Astrocyte (in vitro differentiated cells and primary cell): Measurements from ENCODE around the gene ATP11A.

ENCODE experiments used
- EZH2 ChIP-seq: IDR thresholded peaks from 2 replicates; pipeline ENCODE4 v1.6.1; 2012; ENCODE audit warnings: mild to moderate bottlenecking, low read length, inconsistent platforms; ENCODE audit not compliant: insufficient read depth
- TF ChIP-seq, protein P1 (sequence below): IDR thresholded peaks from 2 replicates; pipeline ENCODE4 v1.5.1; 2011; ENCODE audit warnings: low read depth, mild to moderate bottlenecking, inconsistent platforms, low read length, moderate library complexity; ENCODE audit not compliant: insufficient read depth

DNA sequence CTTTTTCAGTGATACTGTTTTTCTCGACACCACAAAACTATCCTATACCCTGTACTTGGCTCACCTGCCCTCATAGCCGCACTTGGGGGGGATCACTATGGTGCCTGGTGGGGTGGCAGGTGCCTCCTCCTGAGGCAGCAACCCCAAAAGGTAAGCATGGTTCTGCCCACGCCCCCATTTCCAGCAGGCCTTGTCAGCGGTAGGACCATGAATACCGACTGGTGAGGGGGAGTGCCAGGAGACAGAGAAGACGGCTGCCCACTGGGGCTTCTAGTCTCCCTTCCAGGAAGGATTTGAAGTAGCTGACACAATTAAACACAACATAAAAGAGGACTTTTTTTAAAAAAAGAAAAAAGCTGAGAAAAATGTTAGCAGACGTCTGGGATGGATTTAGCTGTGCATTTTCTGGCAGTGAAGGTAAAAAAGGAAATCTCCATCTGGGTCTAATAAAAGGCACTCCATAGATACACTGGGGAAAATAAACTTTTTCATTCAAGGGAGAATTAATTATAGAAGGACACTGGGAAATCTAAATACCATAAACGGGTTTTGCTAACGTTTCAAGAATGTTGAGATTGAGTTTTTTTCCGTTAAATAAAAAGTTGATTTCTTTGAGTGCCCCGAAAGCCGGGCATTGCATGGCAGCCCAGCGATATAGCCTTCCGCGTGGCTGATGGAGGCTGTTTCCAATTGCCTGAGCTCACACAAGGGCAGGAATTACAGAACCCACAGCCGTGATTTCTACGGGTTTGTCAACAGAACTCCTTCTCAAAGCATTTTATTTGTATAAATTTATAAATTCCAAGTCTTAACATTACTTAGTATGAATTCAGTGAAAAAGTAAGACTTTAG, 45.1 kb downstream of the ATP11A start:
- no peak for TF ChIP-seq EZH2
- TF ChIP-seq, protein P1, sequence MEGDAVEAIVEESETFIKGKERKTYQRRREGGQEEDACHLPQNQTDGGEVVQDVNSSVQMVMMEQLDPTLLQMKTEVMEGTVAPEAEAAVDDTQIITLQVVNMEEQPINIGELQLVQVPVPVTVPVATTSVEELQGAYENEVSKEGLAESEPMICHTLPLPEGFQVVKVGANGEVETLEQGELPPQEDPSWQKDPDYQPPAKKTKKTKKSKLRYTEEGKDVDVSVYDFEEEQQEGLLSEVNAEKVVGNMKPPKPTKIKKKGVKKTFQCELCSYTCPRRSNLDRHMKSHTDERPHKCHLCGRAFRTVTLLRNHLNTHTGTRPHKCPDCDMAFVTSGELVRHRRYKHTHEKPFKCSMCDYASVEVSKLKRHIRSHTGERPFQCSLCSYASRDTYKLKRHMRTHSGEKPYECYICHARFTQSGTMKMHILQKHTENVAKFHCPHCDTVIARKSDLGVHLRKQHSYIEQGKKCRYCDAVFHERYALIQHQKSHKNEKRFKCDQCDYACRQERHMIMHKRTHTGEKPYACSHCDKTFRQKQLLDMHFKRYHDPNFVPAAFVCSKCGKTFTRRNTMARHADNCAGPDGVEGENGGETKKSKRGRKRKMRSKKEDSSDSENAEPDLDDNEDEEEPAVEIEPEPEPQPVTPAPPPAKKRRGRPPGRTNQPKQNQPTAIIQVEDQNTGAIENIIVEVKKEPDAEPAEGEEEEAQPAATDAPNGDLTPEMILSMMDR: no peak
